Ectodermal cell (in vitro differentiated cells): ENCODE results near the gene CYBA.

Source experiments
- H3K27ac ChIP-seq: 2 replicates; pipeline ENCODE4 v1.7.0; 2013; ENCODE audit warnings: mild to moderate bottlenecking, low read depth, low read length; ENCODE audit not compliant: insufficient read depth, poor library complexity, severe bottlenecking
- H3K27me3 ChIP-seq: 2 replicates; pipeline ENCODE4 v1.7.0; 2013; ENCODE audit warnings: mild to moderate bottlenecking, low read length; ENCODE audit not compliant: insufficient read depth, control insufficient read depth, poor library complexity, severe bottlenecking
- H3K36me3 ChIP-seq: one replicate; pipeline ENCODE4 v1.7.0; 2013; ENCODE audit warnings: low read length; ENCODE audit not compliant: control insufficient read depth, insufficient read depth
- H3K4me1 ChIP-seq: one replicate; pipeline ENCODE4 v1.7.0; 2013; ENCODE audit warnings: low read length; ENCODE audit not compliant: control insufficient read depth, insufficient read depth
- H3K4me3 ChIP-seq: 2 replicates; pipeline ENCODE4 v1.7.0; 2013; ENCODE audit warnings: low read depth, low read length, control low read depth; ENCODE audit not compliant: insufficient read depth
- H3K9me3 ChIP-seq: 2 replicates; pipeline ENCODE4 v1.7.0; 2013; ENCODE audit warnings: mild to moderate bottlenecking, low read length, moderate library complexity; ENCODE audit not compliant: control insufficient read depth
- WGBS, 2 experiments: methylation state at CpG; one replicate each; pipeline ENCODE4 v1.1.7; 2013; ENCODE audit warnings: missing lambda C conversion rate in 2 of 2; 5-methylcytosine and 5-hydroxymethylcytosine counted together

The CYBA gene

GRCh38 chr16:88686439-88687253 is 35.8 kb upstream of the CYBA start, which contains the start of gene SNAI3:
SNAI3 (minus strand) TSS chr16:88686507; CDS start chr16:88686406, 101 bp downstream.
- no peaks in the 10 kb centered on the region for H3K9me3 ChIP-seq
- H3K4me3 ChIP-seq, result peak within 1 kb of the TSS; percentile 28
- 8 to 9% methylated on average over 65 of the region's 65 CpGs for WGBS, 2 experiments
- no peak within 1 kb of the TSS for H3K27ac ChIP-seq
- peaks cover 72% of the 10 kb centered on the region for H3K27me3 ChIP-seq
- H3K4me1 ChIP-seq, result no peaks in the 10 kb centered on the region
- no peaks in the 10 kb centered on the region for H3K36me3 ChIP-seq

GRCh38 chr16:88686062-88686438 is 35.2 kb upstream of the CYBA start:
- Histone ChIP-seq H3K27ac (no peak overlapping the region), H3K4me1 (no peaks in the 10 kb centered on the region), H3K27me3 (peaks cover 71% of the 10 kb centered on the region), H3K9me3 (no peaks in the 10 kb centered on the region), H3K36me3 (no peaks in the 10 kb centered on the region), H3K4me3 (peak overlapping the region; percentile 28)
- WGBS, 2 experiments, result 1% methylated on average over 25 of the region's 25 CpGs

- Histone ChIP-seq H3K4me1 (no peaks in the 10 kb centered on the region), H3K27ac (no peak overlapping the region), H3K4me3 (peak overlapping the region; percentile 28), H3K36me3 (no peaks in the 10 kb centered on the region), H3K9me3 (no peaks in the 10 kb centered on the region), H3K27me3 (peaks cover 65% of the 10 kb centered on the region)
- WGBS, 2 experiments, result 10% methylated on average over 33 of the region's 33 CpGs
Observed at GRCh38 chr16:88685156-88686061, 34.6 kb upstream of the CYBA start.

GRCh38 chr16:88684569-88685155 is 33.8 kb upstream of the CYBA start:
- H3K9me3 ChIP-seq, result no peaks in the 10 kb centered on the region
- H3K27ac ChIP-seq, result no peak overlapping the region
- H3K4me3 ChIP-seq, result no peak overlapping the region
- WGBS, 2 experiments, result 78 to 79% methylated on average over 15 of the region's 15 CpGs
- no peaks in the 10 kb centered on the region for H3K4me1 ChIP-seq
- H3K36me3 ChIP-seq, result no peaks in the 10 kb centered on the region
- peaks cover 61% of the 10 kb centered on the region for H3K27me3 ChIP-seq

- Histone ChIP-seq H3K27ac (no peak overlapping the region), H3K4me3 (no peak overlapping the region), H3K36me3 (no peaks in the 10 kb centered on the region), H3K9me3 (no peaks in the 10 kb centered on the region), H3K27me3 (peaks cover 35% of the 10 kb centered on the region), H3K4me1 (no peaks in the 10 kb centered on the region)
- 80 to 86% methylated on average over 21 of the region's 21 CpGs for WGBS, 2 experiments
Observed at GRCh38 chr16:88681709-88682451, 31.0 kb upstream of the CYBA start.

- Histone ChIP-seq H3K9me3 (no peaks in the 10 kb centered on the region), H3K4me3 (no peak overlapping the region), H3K4me1 (no peaks in the 10 kb centered on the region), H3K27ac (no peak overlapping the region), H3K27me3 (peaks cover 28% of the 10 kb centered on the region), H3K36me3 (no peaks in the 10 kb centered on the region)
- 83% methylated on average over 31 of the region's 31 CpGs for WGBS, 2 experiments
Observed at GRCh38 chr16:88681084-88681680, 30.3 kb upstream of the CYBA start.

GRCh38 chr16:88680554-88681083 is 29.8 kb upstream of the CYBA start:
- Histone ChIP-seq H3K36me3 (no peaks in the 10 kb centered on the region), H3K4me1 (no peaks in the 10 kb centered on the region), H3K4me3 (no peak overlapping the region), H3K9me3 (no peaks in the 10 kb centered on the region), H3K27ac (no peak overlapping the region), H3K27me3 (peaks cover 22% of the 10 kb centered on the region)
- 91 to 93% methylated on average over 5 of the region's 5 CpGs for WGBS, 2 experiments

- H3K9me3 ChIP-seq, result no peaks in the 10 kb centered on the region
- WGBS, 2 experiments, result 82% methylated on average over 32 of the region's 32 CpGs
- no peak overlapping the region for H3K27ac ChIP-seq
- no peaks in the 10 kb centered on the region for H3K36me3 ChIP-seq
- H3K4me3 ChIP-seq, result no peak overlapping the region
- H3K4me1 ChIP-seq, result no peaks in the 10 kb centered on the region
- H3K27me3 ChIP-seq, result no peaks in the 10 kb centered on the region
Observed at GRCh38 chr16:88678224-88678979, 27.5 kb upstream of the CYBA start.

- Histone ChIP-seq H3K36me3 (no peaks in the 10 kb centered on the region), H3K4me3 (no peak overlapping the region), H3K27me3 (no peaks in the 10 kb centered on the region), H3K4me1 (peaks cover under 1% of the 10 kb centered on the region), H3K27ac (no peak overlapping the region), H3K9me3 (no peaks in the 10 kb centered on the region)
- 85 to 88% methylated on average over 12 to 13 of the region's 13 CpGs for WGBS, 2 experiments
Observed at GRCh38 chr16:88677721-88678120, 26.9 kb upstream of the CYBA start.
